Activated T-helper 1 cell treated with anti-CD3 and anti-CD28 coated beads, Interleukin-2, amount 50 U/mL, for 16 hours (primary cell): ENCODE data around the gene YPEL3.
"Not testable (repeated sequence)": the region's sequence is repeated elsewhere in the genome, so short reads cannot be mapped to it uniquely, and the experiment has no call there.

Experiments
- DNase-seq, 2 donors: peaks; one replicate each; pipeline ENCODE4 v3.0.0-alpha.2; 2020; ENCODE audit warnings: low read depth in 1 of 2, low spot score in 1 of 2

The YPEL3 gene

GRCh38 chr16:30117768-30118167 is 21.8 kb upstream of the YPEL3 start:
- no peak for DNase-seq

GRCh38 chr16:30116291-30117207 is 20.5 kb upstream of the YPEL3 start:
- no peak for DNase-seq

GRCh38 chr16:30115238-30115637 is 19.2 kb upstream of the YPEL3 start:
- DNase-seq: no peak

- not testable (repeated sequence) for DNase-seq
These were observed 18.8 kb upstream of the YPEL3 start for GRCh38 chr16:30114833-30115232.

GRCh38 chr16:30114411-30114810 is 18.4 kb upstream of the YPEL3 start:
- DNase-seq: no peak

- no peak for DNase-seq
These were observed 17.8 kb upstream of the YPEL3 start for GRCh38 chr16:30113711-30114333.

GRCh38 chr16:30113031-30113710 is 17.2 kb upstream of the YPEL3 start, which contains the start of gene GDPD3:
TSS of gene GDPD3 (minus strand) at chr16:30113537. CDS start at chr16:30113478, 59 bp downstream.
- no peak for DNase-seq

- peak; percentile 34 to 39 for DNase-seq
These were observed 16.4 kb upstream of the YPEL3 start for GRCh38 chr16:30112197-30113030.

- no peak for DNase-seq
These were observed 14.6 kb upstream of the YPEL3 start for GRCh38 chr16:30110661-30111060.

- no peak for DNase-seq
These were observed 12.2 kb upstream of the YPEL3 start for GRCh38 chr16:30108059-30108850.

GRCh38 chr16:30104492-30104891 is 8.5 kb upstream of the YPEL3 start:
- DNase-seq: no peak

- no peak for DNase-seq
These were observed 8.1 kb upstream of the YPEL3 start for GRCh38 chr16:30104090-30104489.

- DNase-seq: no peak
These were observed 1.0 kb upstream of the YPEL3 start for GRCh38 chr16:30096862-30097563.

- DNase-seq: no peak
These were observed 591 bp downstream of the YPEL3 start for GRCh38 chr16:30095166-30096078.

GRCh38 chr16:30094541-30095165 is 1.4 kb downstream of the YPEL3 start:
- no peak for DNase-seq

- peak in 1 of 2 donors; percentile 47 for DNase-seq
These were observed 3.5 kb downstream of the YPEL3 start for GRCh38 chr16:30092373-30093010.
